Stomach (tissue), 4 donors: ENCODE results near the gene KDM3B.

Experiments
- CTCF ChIP-seq, 7 experiments: fragments of 450-650 bp in 4 of 7; fragments of 200-600 bp in 3 of 7; sonication (generic) in 3 of 7; IDR thresholded peaks; one replicate each; pipeline ENCODE4 v1.5.1; 2016 to 2019; ENCODE audit warnings: antibody characterized with exemption in 7 of 7, control low read depth in 2 of 7, mild to moderate bottlenecking in 1 of 7
- EP300 ChIP-seq: sonication (generic); formaldehyde crosslinking; IDR thresholded peaks from one replicate; pipeline ENCODE4 v1.6.1; 2017; ENCODE audit warnings: antibody characterized with exemption
- POLR2A ChIP-seq, 4 donors: fragments of 450-650 bp; IDR thresholded peaks; one replicate each; pipeline ENCODE4 v1.6.1; 2016; ENCODE audit warnings: antibody characterized with exemption in 4 of 4, control low read depth in 2 of 4, mild to moderate bottlenecking in 1 of 4, moderate library complexity in 1 of 4
- POLR2AphosphoS5 ChIP-seq, 3 donors: sonication (generic); formaldehyde crosslinking; IDR thresholded peaks; one replicate each; pipeline ENCODE4 v1.6.1; 2016; ENCODE audit warnings: antibody characterized with exemption in 3 of 3

- no peak for TF ChIP-seq POLR2AphosphoS5 (IDR thresholded peaks at IDR 0.05)
- TF ChIP-seq EP300, result no peak
- no peak for TF ChIP-seq CTCF (IDR thresholded peaks at IDR 0.05)
- TF ChIP-seq POLR2A (IDR thresholded peaks at IDR 0.05), result no peak
These were observed 106.4 kb downstream of the KDM3B start for GRCh38 chr5:138458856-138459255.
